ENCODE data around the gene NRXN3.

GRCh38 chr14:79643132-79643531 is 1473.0 kb downstream of the NRXN3 start:
- no peak for TF ChIP-seq CEBPB (IDR thresholded peaks at IDR 0.05; ENCODE audit: low read depth)
- TF ChIP-seq CTCF (IDR thresholded peaks at IDR 0.05 in 2 of 3, conservative IDR thresholded peaks at IDR 0.05 in 1 of 3; ENCODE audit: borderline replicate concordance in 1 of 3, insufficient read depth in 1 of 3, low read depth in 2 of 3, low read length in 2 of 3), result no peak
- no peak for TF ChIP-seq CBX3 (IDR thresholded peaks at IDR 0.05; ENCODE audit: low read depth)
- no peak for TF ChIP-seq POLR2A (IDR thresholded peaks at IDR 0.05; ENCODE audit: borderline replicate concordance, extremely low read depth, insufficient read depth, insufficient read length)
- no peak for TF ChIP-seq EGR1 (IDR thresholded peaks at IDR 0.05; ENCODE audit: low read depth)
- TF ChIP-seq EZH2phosphoT487 (IDR thresholded peaks at IDR 0.05; ENCODE audit: borderline replicate concordance), result no peak
- no peak for TF ChIP-seq YY1 (IDR thresholded peaks at IDR 0.05; ENCODE audit: extremely low read depth, insufficient replicate concordance, low read depth, low read length)
- TF ChIP-seq POLR2AphosphoS5 (IDR thresholded peaks at IDR 0.05; ENCODE audit: low read depth, low read length), result no peak
- TF ChIP-seq MAX (IDR thresholded peaks at IDR 0.05), result no peak
- no peak for TF ChIP-seq EZH2 (IDR thresholded peaks at IDR 0.05)
- no peak for TF ChIP-seq TCF7L2 (IDR thresholded peaks at IDR 0.05; ENCODE audit: borderline replicate concordance, extremely low read depth, insufficient read depth, insufficient read length)
- no peak for TF ChIP-seq REST (IDR thresholded peaks at IDR 0.05; ENCODE audit: low read depth)
- no peak for TF ChIP-seq FOSL1 (IDR thresholded peaks at IDR 0.05; ENCODE audit: low read depth)

All from HCT116 (cell line).